Measurements from ENCODE around the gene CMKLR1. TPM values are rescaled to one million over a fixed set of nuclear protein-coding genes. Genes with fewer than 3 reads are reported as not detected.

CMKLR1 gene
- total RNA-seq, 2 experiments from 2014 or later, result not detected

DNA sequence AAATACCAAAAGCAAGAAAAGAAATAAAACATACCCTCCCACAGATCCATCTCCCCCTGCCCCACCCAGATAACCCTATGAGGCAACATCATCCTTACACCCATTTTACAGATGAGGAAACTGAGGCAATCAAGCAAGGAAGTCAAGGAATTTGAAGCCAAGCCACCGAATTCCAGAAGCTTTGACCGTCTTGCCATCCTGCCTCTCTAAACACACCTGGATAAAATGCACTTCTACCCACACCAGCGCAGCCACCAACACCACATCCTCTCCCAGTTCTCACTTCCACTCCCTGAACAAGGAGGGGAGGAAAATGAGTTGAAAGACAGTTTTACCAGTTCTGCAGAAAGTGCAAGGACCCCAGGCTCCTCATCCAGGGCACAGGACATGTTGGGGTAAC is 13.6 kb downstream of the CMKLR1 start:
- no peak overlapping the region for H3K27ac Mint-ChIP-seq
- intact Hi-C loops (cut with micrococcal nuclease), result no loop called here
- no peaks in the 10 kb centered on the region for H3K36me3 Mint-ChIP-seq (ENCODE audit: low read depth)
- DNase-seq, result no peak
- no peaks in the 10 kb centered on the region for H3K27me3 Mint-ChIP-seq (ENCODE audit: low read depth)
- H3K4me1 Mint-ChIP-seq (ENCODE audit: low read depth), result no peaks in the 10 kb centered on the region
- no peak overlapping the region for H3K4me3 Mint-ChIP-seq
- CTCF ChIA-PET, result no interaction called here
- no peaks in the 10 kb centered on the region for H3K9me3 Mint-ChIP-seq

DNA sequence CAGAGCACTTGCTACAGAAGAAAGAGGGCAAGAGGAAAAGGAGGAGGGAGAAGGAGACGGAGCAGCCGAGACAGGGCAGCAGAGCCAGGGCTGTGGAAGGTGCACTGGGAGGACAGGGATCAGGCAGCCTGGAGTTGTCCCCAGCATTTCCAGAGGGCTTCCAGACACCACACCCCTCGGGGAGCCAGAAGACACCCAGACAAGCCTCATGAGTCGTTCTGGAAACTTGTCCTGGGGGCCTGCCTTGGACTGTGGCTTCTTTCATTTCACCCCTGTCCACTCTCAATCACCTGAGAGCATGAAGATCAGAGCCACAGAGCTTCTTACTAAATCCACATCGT is 14.1 kb downstream of the CMKLR1 start:
- H3K27me3 Mint-ChIP-seq (ENCODE audit: low read depth), result no peaks in the 10 kb centered on the region
- no peaks in the 10 kb centered on the region for H3K9me3 Mint-ChIP-seq
- no peaks in the 10 kb centered on the region for H3K36me3 Mint-ChIP-seq (ENCODE audit: low read depth)
- no peak for DNase-seq
- H3K4me1 Mint-ChIP-seq (ENCODE audit: low read depth), result no peaks in the 10 kb centered on the region
- intact Hi-C loops (cut with micrococcal nuclease), result no loop called here
- CTCF ChIA-PET, result no interaction called here
- H3K27ac Mint-ChIP-seq, result no peak overlapping the region
- H3K4me3 Mint-ChIP-seq, result no peak overlapping the region

DNA sequence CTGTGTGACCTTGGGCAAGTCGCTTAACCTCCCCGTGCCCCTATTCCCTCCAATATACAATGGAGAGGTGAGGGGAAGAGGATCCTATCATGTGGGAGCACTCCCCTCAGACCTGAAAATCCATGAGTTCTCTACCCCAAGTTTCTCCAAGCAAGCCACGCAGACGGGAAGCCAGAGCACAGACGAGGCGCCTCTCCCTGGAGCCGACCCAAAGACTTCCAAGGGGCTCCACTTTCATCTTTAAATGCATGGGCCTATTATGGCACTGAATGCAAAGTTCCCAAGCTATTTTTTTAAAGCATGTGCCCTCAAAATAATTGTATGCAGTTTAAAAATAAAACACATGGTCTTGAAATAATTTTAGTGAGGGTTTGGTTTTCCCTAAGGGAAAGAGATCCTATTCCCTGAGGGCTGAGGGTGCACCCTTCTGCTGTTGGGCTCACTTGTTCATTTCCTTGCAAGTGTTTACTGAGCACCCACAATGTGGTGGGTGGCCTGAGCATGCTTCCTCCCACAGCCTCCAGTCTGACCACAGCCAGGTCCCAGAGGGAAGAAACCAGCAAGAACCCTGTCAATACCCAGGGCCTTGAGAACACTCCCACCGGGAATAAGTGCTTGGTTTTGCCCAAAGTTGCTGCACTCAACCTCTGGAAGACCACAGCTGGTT is 14.6 kb downstream of the CMKLR1 start:
- no peaks in the 10 kb centered on the region for H3K36me3 Mint-ChIP-seq (ENCODE audit: low read depth)
- no peaks in the 10 kb centered on the region for H3K4me1 Mint-ChIP-seq (ENCODE audit: low read depth)
- H3K27me3 Mint-ChIP-seq (ENCODE audit: low read depth), result no peaks in the 10 kb centered on the region
- DNase-seq, result no peak
- CTCF ChIA-PET, result no interaction called here
- H3K9me3 Mint-ChIP-seq, result no peaks in the 10 kb centered on the region
- H3K4me3 Mint-ChIP-seq, result no peak overlapping the region
- intact Hi-C loops (cut with micrococcal nuclease), result no loop called here
- H3K27ac Mint-ChIP-seq, result no peak overlapping the region

DNA sequence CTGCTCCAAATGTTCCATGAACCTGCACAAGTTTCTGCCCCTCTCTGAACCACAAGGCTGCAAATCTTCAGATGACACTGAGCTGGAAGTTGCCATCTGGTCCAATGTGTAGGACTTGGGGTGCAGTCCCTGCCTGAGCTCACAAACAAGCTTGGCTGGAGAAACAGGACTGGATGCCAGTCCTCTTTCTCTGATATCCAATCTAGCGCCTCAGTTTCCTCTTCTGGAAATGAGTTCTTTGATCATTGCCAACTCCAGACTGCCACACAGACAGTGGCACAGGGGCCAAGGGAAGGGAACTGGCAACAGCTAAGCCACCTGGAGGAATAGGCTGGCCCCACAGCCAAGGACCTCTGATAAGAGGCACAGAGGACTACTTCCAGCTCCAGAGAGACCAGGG is 15.5 kb downstream of the CMKLR1 start:
- Mint-ChIP-seq H3K4me3 (no peak overlapping the region), H3K27me3 (ENCODE audit: low read depth) (peaks cover 3% of the 10 kb centered on the region), H3K4me1 (ENCODE audit: low read depth) (no peaks in the 10 kb centered on the region), H3K9me3 (no peaks in the 10 kb centered on the region), H3K27ac (no peak overlapping the region), H3K36me3 (ENCODE audit: low read depth) (no peaks in the 10 kb centered on the region)
- CTCF ChIA-PET, result no interaction called here
- no peak for DNase-seq
- intact Hi-C loops (cut with micrococcal nuclease), result no loop called here

DNA sequence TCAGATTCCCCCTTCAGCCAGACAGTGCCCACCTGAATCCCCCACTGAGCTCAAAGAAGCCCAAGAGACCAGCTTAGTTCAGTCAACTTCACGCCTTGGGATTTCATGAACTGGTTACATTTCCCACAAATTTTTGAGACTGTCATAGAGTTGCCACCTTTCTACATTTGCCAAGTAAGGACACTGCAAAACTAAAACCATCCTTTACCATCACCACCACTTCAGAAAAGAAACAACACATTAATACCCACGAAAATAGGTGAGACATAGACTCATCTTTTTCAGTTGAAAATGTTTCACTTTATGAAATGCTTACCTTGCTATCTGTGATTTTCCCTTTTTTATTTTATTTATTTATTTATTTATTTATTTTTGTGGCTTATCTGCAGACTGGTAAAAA is 16.1 kb downstream of the CMKLR1 start:
- H3K4me3 Mint-ChIP-seq, result no peak overlapping the region
- CTCF ChIA-PET, result no interaction called here

DNA sequence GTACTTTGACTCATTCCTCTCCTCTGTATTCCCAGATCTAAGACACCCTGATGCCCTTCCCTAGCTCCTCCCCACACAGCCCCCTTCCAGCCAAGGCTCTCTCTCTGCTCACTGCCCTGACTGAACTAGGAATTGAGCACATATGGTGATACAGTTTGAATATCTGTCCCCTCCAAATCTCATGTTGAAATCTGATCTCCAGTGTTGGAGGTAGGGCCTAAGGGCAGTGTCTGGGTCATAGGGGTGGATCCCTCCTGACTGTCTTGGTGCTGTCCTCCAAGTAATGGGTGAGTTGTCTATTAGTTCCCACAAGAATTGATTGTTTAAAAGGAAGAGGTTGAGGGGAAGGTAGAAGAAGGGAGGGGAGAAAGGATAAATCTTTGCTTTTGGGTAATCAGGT is 17.4 kb downstream of the CMKLR1 start:
- CTCF ChIA-PET, result no interaction called here
- H3K4me3 Mint-ChIP-seq, result no peak overlapping the region
- intact Hi-C loops (cut with micrococcal nuclease), result no loop called here
- H3K27ac Mint-ChIP-seq, result no peak overlapping the region
- no peak for DNase-seq
- no peaks in the 10 kb centered on the region for H3K4me1 Mint-ChIP-seq (ENCODE audit: low read depth)
- peaks cover 3% of the 10 kb centered on the region for H3K27me3 Mint-ChIP-seq (ENCODE audit: low read depth)
- H3K9me3 Mint-ChIP-seq, result no peaks in the 10 kb centered on the region
- no peaks in the 10 kb centered on the region for H3K36me3 Mint-ChIP-seq (ENCODE audit: low read depth)

More for the DNA sequence above, 16.1 kb downstream of the CMKLR1 start:
- Mint-ChIP-seq H3K4me1 (ENCODE audit: low read depth) (no peaks in the 10 kb centered on the region), H3K27me3 (ENCODE audit: low read depth) (peaks cover 3% of the 10 kb centered on the region), H3K36me3 (ENCODE audit: low read depth) (no peaks in the 10 kb centered on the region), H3K9me3 (no peaks in the 10 kb centered on the region), H3K27ac (no peak overlapping the region)
- intact Hi-C loops (cut with micrococcal nuclease), result no loop called here
- DNase-seq, result no peak

DNA sequence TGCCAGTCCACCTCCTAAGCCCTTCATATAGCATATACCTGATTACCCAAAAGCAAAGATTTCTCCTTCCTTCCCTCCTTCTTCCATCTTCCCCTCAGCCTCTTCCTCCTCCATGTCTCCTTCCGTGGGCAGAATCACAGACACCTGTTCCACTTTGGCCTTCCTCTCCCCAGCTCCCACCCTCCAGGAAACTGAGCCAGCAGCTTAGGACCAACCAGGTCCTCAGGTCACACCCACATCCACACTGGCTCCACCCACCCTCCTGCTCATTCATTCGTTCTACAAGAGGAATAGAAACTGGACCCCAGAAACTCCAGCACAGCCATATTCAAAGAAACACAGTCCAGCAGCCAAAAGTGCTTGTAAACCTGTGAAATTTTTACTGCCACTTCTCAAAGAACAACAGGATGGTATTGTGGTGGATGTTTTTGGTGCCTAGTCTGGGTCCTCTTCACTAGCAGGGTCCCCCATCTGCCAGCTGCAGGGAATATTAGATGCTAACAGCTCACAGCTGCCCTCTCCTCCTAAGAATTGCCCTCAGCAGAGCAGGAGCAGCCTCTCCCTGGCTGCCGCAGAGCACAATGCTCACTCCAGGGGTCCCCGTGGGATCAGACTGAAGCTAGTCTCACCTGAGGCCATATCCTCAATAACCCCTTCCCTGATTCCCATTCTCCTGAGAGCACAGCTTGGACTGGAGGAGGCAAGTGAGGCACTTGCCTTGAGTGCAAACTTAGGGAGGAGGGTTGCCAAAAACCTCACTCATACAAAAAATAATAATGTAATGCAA is 18.4 kb downstream of the CMKLR1 start:
- Mint-ChIP-seq H3K4me3 (no peak overlapping the region), H3K27ac (no peak overlapping the region), H3K36me3 (ENCODE audit: low read depth) (no peaks in the 10 kb centered on the region), H3K4me1 (ENCODE audit: low read depth) (no peaks in the 10 kb centered on the region), H3K27me3 (ENCODE audit: low read depth) (peaks cover 3% of the 10 kb centered on the region), H3K9me3 (no peaks in the 10 kb centered on the region)
- intact Hi-C loops (cut with micrococcal nuclease), result no loop called here
- CTCF ChIA-PET, result no interaction called here
- DNase-seq, result no peak

DNA sequence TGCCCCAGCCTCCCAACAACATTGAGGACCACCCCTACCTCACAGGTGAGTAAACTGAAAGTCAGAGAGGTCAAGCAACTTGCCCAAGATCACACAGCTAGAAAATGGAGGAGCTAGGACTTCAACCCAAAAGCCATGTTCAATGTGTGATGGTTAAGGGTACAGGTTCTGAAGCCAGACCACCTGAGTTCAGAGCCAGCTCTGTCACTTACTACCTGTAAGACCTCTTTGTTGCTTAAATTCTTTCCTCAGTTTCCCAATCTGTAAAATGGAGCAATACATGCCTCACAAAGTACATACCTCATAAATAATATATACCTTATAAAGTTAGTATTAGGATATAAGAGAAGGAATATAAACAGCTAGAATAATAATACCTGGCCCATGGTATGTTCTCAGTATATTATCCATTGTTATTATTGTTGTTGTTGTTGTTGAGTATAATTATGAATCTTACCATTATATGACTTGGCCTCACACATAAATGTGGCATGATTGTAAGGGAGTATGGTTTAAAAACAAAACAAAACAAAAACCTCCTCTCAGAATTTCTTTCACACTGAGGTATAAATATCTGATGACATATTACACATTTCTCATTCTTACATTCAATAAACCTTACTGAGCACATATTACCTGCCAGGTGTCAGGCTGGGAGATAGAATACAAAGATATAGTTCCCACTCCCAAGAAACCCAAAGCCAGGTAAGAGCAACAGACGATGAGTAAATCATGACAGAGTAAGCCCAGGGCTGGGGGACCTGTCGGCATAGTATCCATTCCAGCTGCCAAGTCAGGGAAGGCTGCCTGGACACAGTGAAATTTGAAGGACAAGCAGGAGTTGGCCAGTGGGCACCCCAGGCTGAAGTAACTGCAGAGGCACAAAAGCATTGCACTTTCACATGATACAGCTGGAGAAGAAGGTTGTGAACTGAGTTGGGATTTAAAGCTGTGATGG is 19.6 kb downstream of the CMKLR1 start:
- peaks cover 3% of the 10 kb centered on the region for H3K27me3 Mint-ChIP-seq (ENCODE audit: low read depth)
- no peaks in the 10 kb centered on the region for H3K4me1 Mint-ChIP-seq (ENCODE audit: low read depth)
- CTCF ChIA-PET, result no interaction called here
- no peaks in the 10 kb centered on the region for H3K9me3 Mint-ChIP-seq
- H3K4me3 Mint-ChIP-seq, result no peak overlapping the region
- no peak for DNase-seq
- intact Hi-C loops (cut with micrococcal nuclease), result no loop called here
- no peak overlapping the region for H3K27ac Mint-ChIP-seq
- no peaks in the 10 kb centered on the region for H3K36me3 Mint-ChIP-seq (ENCODE audit: low read depth)

DNA sequence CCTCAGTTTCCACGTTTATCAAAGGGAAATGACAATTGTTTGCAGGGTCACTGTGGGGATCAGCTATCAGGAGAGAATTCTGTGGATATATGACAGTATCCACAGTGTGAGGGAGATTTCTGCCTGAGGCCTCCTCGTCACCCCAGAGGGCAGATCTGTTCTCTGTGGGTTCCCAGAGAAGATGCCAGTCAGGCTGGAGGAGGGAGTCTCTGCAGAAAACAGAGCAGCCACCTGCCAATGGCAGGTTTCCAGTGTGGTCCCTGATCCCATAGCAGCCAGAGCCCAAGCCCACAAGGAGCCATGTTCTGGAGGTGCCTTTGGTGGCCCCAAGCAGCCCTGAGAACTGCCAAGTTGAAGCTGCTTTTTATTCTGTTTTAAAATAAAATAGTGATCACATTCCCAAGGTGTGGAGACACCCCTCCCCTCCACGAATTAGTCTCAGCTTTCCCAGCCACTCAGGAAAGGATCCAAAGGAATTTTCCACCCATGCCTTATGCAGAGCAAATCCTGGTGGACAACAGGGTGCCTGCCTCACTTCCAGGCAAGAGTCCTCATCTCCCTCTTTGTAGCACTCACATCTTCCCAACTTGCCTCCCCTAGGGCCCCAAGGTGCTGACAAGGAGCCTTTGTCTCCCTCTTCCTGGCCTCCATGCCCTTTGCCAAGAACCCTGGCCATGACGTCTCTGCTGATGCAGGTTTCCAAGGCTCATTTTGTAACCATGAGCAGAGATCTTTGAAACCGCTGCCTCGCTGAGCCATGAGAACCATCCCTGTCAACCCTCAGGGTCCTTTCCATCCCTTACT is 20.4 kb downstream of the CMKLR1 start:
- Mint-ChIP-seq H3K9me3 (no peaks in the 10 kb centered on the region), H3K27me3 (ENCODE audit: low read depth) (peaks cover 3% of the 10 kb centered on the region), H3K36me3 (ENCODE audit: low read depth) (no peaks in the 10 kb centered on the region), H3K27ac (no peak overlapping the region), H3K4me1 (ENCODE audit: low read depth) (peaks cover 5% of the 10 kb centered on the region), H3K4me3 (no peak overlapping the region)
- intact Hi-C loops (cut with micrococcal nuclease), result no loop called here
- DNase-seq, result no peak
- CTCF ChIA-PET, result no interaction called here

DNA sequence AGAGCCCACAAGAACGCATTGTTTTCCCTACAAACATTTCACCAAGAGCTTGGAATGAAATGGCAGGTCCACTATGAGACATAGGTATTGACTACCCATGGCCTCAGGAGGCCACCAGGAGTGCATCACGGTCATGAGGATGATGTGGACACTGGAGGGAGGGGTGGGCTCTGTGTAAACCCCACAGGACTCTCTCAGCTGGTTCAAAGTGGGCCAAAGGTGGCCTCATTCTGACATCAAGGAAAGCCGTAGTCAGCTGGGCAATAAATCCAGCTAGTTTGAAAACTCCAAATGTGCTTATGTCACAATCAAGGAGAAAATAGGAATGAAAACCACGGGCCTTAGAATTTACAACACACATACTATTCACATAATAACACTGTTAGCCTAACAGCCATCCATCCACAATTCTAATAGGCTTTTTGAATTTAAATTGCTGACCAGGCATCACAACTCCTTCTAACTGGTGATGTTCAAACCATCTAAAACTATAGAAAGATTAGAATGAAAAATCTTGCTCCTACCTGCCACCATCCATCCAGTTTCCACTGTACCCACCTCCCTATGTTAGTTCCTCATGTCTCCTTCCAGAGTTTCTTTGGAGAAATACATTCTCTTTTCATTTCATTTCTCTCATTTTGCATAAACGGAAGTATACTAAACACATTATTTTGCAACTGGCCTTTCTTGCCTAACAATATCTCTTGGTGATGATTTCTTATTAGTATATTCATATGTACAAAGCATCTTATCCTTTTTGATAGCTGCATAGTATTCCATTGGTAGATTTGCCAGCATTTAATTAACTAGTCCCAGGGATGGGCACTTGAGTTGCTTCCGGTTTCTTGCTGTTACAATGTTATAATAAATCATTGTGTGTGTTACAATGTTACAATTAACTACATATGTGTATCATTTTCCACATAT is 21.5 kb downstream of the CMKLR1 start:
- CTCF ChIA-PET, result no interaction called here
- Mint-ChIP-seq H3K36me3 (ENCODE audit: low read depth) (no peaks in the 10 kb centered on the region), H3K27ac (no peak overlapping the region), H3K27me3 (ENCODE audit: low read depth) (peaks cover 3% of the 10 kb centered on the region), H3K4me3 (no peak overlapping the region), H3K4me1 (ENCODE audit: low read depth) (peaks cover 9% of the 10 kb centered on the region), H3K9me3 (no peaks in the 10 kb centered on the region)
- intact Hi-C loops (cut with micrococcal nuclease), result no loop called here
- DNase-seq, result no peak
